HepG2 (cell line): ENCODE measurements around the gene TCAF1. TPM values are rescaled to one million over a fixed set of nuclear protein-coding genes. Genes with fewer than 3 reads are reported as not detected.

Experiments
- CHCHD3 ChIP-seq: sonication (generic); formaldehyde crosslinking; IDR thresholded peaks from 2 replicates; pipeline ENCODE4 v1.8.0; 2022; ENCODE audit warnings: mild to moderate bottlenecking, missing genetic modification reagents, moderate library complexity
- EZH2 ChIP-seq: conservative IDR thresholded peaks from 2 replicates; pipeline ENCODE4 v1.6.1; 2012; ENCODE audit warnings: mild to moderate bottlenecking, low read depth, low read length, moderate library complexity
- HIVEP1 ChIP-seq: sonication (generic); formaldehyde crosslinking; IDR thresholded peaks from 2 replicates; pipeline ENCODE4 v1.4.0; 2020; ENCODE audit warnings: mild to moderate bottlenecking, missing genetic modification reagents
- HOXD1 ChIP-seq: sonication (generic); formaldehyde crosslinking; IDR thresholded peaks from 2 replicates; pipeline ENCODE4 v1.5.0; 2020; ENCODE audit warnings: missing genetic modification reagents
- ISX ChIP-seq: sonication (generic); formaldehyde crosslinking; conservative IDR thresholded peaks from 2 replicates; pipeline ENCODE4 v1.5.0; 2020; ENCODE audit warnings: missing genetic modification reagents
- LCORL ChIP-seq, 2 experiments: fragments of 450-650 bp in 1 of 2; sonication (generic) in 1 of 2; formaldehyde crosslinking in 1 of 2; IDR thresholded peaks; 2 replicates each; pipeline versions ENCODE4 v1.5.0 to v1.6.1; 2017 to 2020; ENCODE audit warnings: antibody characterized with exemption in 1 of 2, missing genetic modification reagents in 1 of 2
- MAFK ChIP-seq, 2 experiments: IDR thresholded peaks in 1 of 2; conservative IDR thresholded peaks in 1 of 2; 2 replicates each; pipeline ENCODE4 v1.6.1; 2011; ENCODE audit warnings: improper control_type of control experiment in 2 of 2, low read length in 2 of 2
- MED8 ChIP-seq: sonication (generic); formaldehyde crosslinking; IDR thresholded peaks from 2 replicates; pipeline ENCODE4 v1.8.1; 2023; ENCODE audit warnings: mild to moderate bottlenecking, missing genetic modification reagents; ENCODE audit not compliant: insufficient replicate concordance
- NFIC ChIP-seq: IDR thresholded peaks from 2 replicates; pipeline ENCODE4 v1.6.1; 2012; ENCODE audit warnings: mild to moderate bottlenecking, low read length, inconsistent platforms
- SOX13 ChIP-seq, 3 experiments: fragments of 450-650 bp in 1 of 3; sonication (generic) in 1 of 3; formaldehyde crosslinking in 1 of 3; IDR thresholded peaks in 2 of 3; conservative IDR thresholded peaks in 1 of 3; 2 replicates each; pipeline versions ENCODE4 v1.5.0 to v1.6.1; 2016 to 2020; ENCODE audit warnings: antibody characterized with exemption in 1 of 3, mild to moderate bottlenecking in 1 of 3, missing compliant biosample characterization in 1 of 3, missing genetic modification reagents in 1 of 3, moderate library complexity in 1 of 3
- TAF1 ChIP-seq: sonication (generic); formaldehyde crosslinking; IDR thresholded peaks from 2 replicates; pipeline ENCODE4 v1.4.0; 2020; ENCODE audit warnings: missing genetic modification reagents
- THAP11 ChIP-seq: IDR thresholded peaks from 2 replicates; pipeline ENCODE4 v1.6.1; 2016; ENCODE audit warnings: missing biosample characterization, missing genetic modification reagents
- ZNF143 ChIP-seq: sonication (generic); formaldehyde crosslinking; IDR thresholded peaks from 2 replicates; pipeline ENCODE4 v1.4.0; 2020; ENCODE audit warnings: missing genetic modification reagents
- ZNF205 ChIP-seq: IDR thresholded peaks from 2 replicates; pipeline ENCODE4 v1.6.1; 2018; ENCODE audit warnings: missing biosample characterization, missing genetic modification reagents
- ZNF780A ChIP-seq: sonication (generic); formaldehyde crosslinking; IDR thresholded peaks from 2 replicates; pipeline ENCODE4 v1.8.0; 2022; ENCODE audit warnings: mild to moderate bottlenecking, missing genetic modification reagents, moderate library complexity
- polyA plus RNA-seq, 8 experiments: library from polyadenylated mRNA; depleted of rRNA in 3 of 8; stranded (reverse) in 7 of 8; unstranded in 1 of 8; fragments of >200 nt; fragmentation: Illumina TruSeq in 4 of 8; extraction: Trizol in 4 of 8; gene quantifications; 2 replicates each; pipeline versions ENCODE4 v1.2.1 to v1.2.3, GENCODE V29; 2011 to 2016; ENCODE audit warnings: low read depth in 4 of 8, missing spikeins in 1 of 8, mixed read lengths in 1 of 8; ENCODE audit not compliant: insufficient read depth in 1 of 8
- total RNA-seq, 5 experiments: library from RNA; depleted of rRNA; stranded (reverse); fragments of >200 nt; fragmentation: Illumina TruSeq; extraction: Trizol; gene quantifications; 2 replicates each; pipeline ENCODE4 v1.2.3, GENCODE V29; 2016; ENCODE audit warnings: low read depth in 1 of 5
- TF ChIP-seq, protein P1 (sequence below): sonication (generic); formaldehyde crosslinking; IDR thresholded peaks from 2 replicates; pipeline ENCODE4 v1.8.0; 2022; ENCODE audit warnings: mild to moderate bottlenecking, missing genetic modification reagents, borderline replicate concordance
- TF ChIP-seq, protein P2 (sequence below): sonication (generic); formaldehyde crosslinking; IDR thresholded peaks from 2 replicates; pipeline ENCODE4 v1.4.0; 2020; ENCODE audit warnings: mild to moderate bottlenecking, low read depth, missing genetic modification reagents
- TF ChIP-seq, protein P3 (sequence below): IDR thresholded peaks from 2 replicates; pipeline ENCODE4 v1.6.1; 2016; ENCODE audit warnings: low read depth
- TF ChIP-seq, protein P4 (sequence below): sonication (generic); formaldehyde crosslinking; IDR thresholded peaks from 2 replicates; pipeline ENCODE4 v1.8.1; 2023; ENCODE audit warnings: mild to moderate bottlenecking, missing genetic modification reagents, borderline replicate concordance

TCAF1 gene
- total and polyA plus RNA-seq, 2 of the 13 experiments (the other 11 are each of a cell fraction or from before 2014, with no cell fraction given): 36.2 to 101 TPM

DNA sequence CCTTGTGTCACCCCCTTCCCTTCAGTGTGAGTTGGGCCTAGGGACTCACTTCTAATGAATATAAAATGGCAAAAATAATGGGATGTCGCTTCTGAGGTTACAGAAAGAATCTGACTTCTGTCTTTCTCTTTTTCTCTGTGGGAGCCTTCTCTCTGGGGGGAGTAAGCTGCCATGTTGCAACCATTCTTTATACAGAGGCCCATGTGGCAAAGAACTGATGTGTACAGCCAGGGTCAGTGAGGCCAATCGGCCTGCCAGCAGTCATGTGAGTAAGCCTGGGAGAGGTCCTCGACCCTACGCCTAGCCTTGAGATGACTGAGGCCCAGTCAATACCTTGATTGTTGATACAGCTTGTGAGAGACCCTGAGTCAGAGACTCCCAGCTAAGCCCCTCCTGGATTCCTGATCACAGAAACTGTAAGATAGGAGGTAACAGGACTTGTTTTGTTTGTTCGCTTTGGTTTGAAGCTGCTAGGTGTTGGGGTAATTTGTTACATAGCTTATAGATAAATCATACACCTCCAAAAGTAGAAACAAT is 1.7 kb downstream of the TCAF1 start (continued):
- TF ChIP-seq SOX13 (IDR thresholded peaks at IDR 0.05) (no peak), SOX13 (CRISPR knock-in tag; conservative IDR thresholded peaks at IDR 0.05 in 1 of 2, IDR thresholded peaks at IDR 0.05 in 1 of 2) (peak in 1 of 2 experiments; percentile 87; a peak in 2 of 4 replicates), EZH2 (no peak), NFIC (peak; percentile 59), THAP11 (CRISPR knock-in tag) (peak; percentile 67), TAF1 (CRISPR knock-in tag) (peak; percentile 55; the same call in 1 of the 2 replicates), HOXD1 (CRISPR knock-in tag) (no peak), HIVEP1 (CRISPR knock-in tag) (no peak), MED8 (CRISPR knock-in tag) (no peak), CHCHD3 (CRISPR knock-in tag) (no peak), ZNF205 (CRISPR knock-in tag) (0 out of 2 replicates have a peak, but pooled peaks have one; percentile 16), MAFK (conservative IDR thresholded peaks at IDR 0.05 in 1 of 2, IDR thresholded peaks at IDR 0.05 in 1 of 2; ENCODE audit: low read length in 2 of 2) (0 out of 4 replicates have a peak, but pooled peaks of 1 of the 2 experiments have one; percentile 2), ZNF780A (no peak), ZNF143 (CRISPR knock-in tag) (no peak), ISX (CRISPR knock-in tag) (no peak), LCORL (IDR thresholded peaks at IDR 0.05) (no peak), LCORL (CRISPR knock-in tag; IDR thresholded peaks at IDR 0.05) (peak; percentile 51; the same call in 1 of the 2 replicates)
- TF ChIP-seq, protein P1, sequence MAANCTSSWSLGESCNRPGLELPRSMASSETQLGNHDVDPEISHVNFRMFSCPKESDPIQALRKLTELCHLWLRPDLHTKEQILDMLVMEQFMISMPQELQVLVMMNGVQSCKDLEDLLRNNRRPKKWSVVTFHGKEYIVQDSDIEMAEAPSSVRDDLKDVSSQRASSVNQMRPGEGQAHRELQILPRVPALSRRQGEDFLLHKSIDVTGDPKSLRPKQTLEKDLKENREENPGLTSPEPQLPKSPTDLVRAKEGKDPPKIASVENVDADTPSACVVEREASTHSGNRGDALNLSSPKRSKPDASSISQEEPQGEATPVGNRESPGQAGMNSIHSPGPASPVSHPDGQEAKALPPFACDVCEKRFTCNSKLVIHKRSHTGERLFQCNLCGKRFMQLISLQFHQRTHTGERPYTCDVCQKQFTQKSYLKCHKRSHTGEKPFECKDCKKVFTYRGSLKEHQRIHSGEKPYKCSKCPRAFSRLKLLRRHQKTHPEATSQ (CRISPR knock-in tag): 0 out of 2 replicates have a peak, but pooled peaks have one; percentile 14
- TF ChIP-seq, protein P2, sequence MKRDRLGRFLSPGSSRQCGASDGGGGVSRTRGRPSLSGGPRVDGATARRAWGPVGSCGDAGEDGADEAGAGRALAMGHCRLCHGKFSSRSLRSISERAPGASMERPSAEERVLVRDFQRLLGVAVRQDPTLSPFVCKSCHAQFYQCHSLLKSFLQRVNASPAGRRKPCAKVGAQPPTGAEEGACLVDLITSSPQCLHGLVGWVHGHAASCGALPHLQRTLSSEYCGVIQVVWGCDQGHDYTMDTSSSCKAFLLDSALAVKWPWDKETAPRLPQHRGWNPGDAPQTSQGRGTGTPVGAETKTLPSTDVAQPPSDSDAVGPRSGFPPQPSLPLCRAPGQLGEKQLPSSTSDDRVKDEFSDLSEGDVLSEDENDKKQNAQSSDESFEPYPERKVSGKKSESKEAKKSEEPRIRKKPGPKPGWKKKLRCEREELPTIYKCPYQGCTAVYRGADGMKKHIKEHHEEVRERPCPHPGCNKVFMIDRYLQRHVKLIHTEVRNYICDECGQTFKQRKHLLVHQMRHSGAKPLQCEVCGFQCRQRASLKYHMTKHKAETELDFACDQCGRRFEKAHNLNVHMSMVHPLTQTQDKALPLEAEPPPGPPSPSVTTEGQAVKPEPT: no peak
- TF ChIP-seq, protein P3, sequence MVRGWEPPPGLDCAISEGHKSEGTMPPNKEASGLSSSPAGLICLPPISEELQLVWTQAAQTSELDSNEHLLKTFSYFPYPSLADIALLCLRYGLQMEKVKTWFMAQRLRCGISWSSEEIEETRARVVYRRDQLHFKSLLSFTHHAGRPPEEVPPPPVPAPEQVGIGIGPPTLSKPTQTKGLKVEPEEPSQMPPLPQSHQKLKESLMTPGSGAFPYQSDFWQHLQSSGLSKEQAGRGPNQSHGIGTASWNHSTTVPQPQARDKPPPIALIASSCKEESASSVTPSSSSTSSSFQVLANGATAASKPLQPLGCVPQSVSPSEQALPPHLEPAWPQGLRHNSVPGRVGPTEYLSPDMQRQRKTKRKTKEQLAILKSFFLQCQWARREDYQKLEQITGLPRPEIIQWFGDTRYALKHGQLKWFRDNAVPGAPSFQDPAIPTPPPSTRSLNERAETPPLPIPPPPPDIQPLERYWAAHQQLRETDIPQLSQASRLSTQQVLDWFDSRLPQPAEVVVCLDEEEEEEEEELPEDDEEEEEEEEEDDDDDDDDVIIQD (CRISPR knock-in tag): peak; percentile 87
- TF ChIP-seq, protein P4, sequence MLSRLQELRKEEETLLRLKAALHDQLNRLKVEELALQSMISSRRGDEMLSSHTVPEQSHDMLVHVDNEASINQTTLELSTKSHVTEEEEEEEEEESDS: no peak
